ENCODE data around the gene CPED1.

CPED1 gene

GRCh38 chr7:121158665-121159064 is 170.2 kb downstream of the CPED1 start:
- no peaks in the 10 kb centered on the region for H3K9me3 ChIP-seq (replicated peaks in 1 of 2; ENCODE audit: control insufficient read depth in 2 of 2, insufficient read depth in 1 of 2, low read depth in 1 of 2, low read length in 2 of 2)

GRCh38 chr7:121159553-121159952 is 171.0 kb downstream of the CPED1 start:
- H3K4me1 ChIP-seq (ENCODE audit: control insufficient read depth in 2 of 2, insufficient read depth in 1 of 2, low read depth in 1 of 2, low read length in 2 of 2), result no peaks in the 10 kb centered on the region
- H2BK120ac ChIP-seq (ENCODE audit: low read depth, low read length), result no peak overlapping the region
- WGBS, 2 donors (ENCODE audit: extremely low coverage in 2 of 2, insufficient read length in 2 of 2, insufficient replicate concordance in 1 of 2), result no CpG with 5 or more reads among the region's 3 CpGs
- H4K91ac ChIP-seq (ENCODE audit: low read depth, low read length, poor library complexity), result no peak overlapping the region
- no peak overlapping the region for H4K8ac ChIP-seq (ENCODE audit: low read depth, low read length)
- no peak overlapping the region for H2BK15ac ChIP-seq (ENCODE audit: low read length)
- H3K79me1 ChIP-seq (ENCODE audit: low read depth, low read length), result no peaks in the 10 kb centered on the region
- no peak overlapping the region for H3K23ac ChIP-seq (ENCODE audit: low read depth, low read length, poor library complexity)
- no peak overlapping the region for H2AK5ac ChIP-seq (ENCODE audit: low read depth, low read length)
- no peak overlapping the region for H3K9ac ChIP-seq (ENCODE audit: low read depth, low read length, poor library complexity)
- H3K9me3 ChIP-seq (replicated peaks in 1 of 2; ENCODE audit: control insufficient read depth in 2 of 2, insufficient read depth in 1 of 2, low read depth in 1 of 2, low read length in 2 of 2), result no peaks in the 10 kb centered on the region
- H3K4ac ChIP-seq (ENCODE audit: low read length), result no peak overlapping the region
- H3K4me2 ChIP-seq (ENCODE audit: insufficient read depth, low read length, poor library complexity, severe bottlenecking), result no peak overlapping the region
- H3K14ac ChIP-seq (ENCODE audit: low read length), result no peak overlapping the region
- H2BK12ac ChIP-seq (ENCODE audit: low read length), result no peak overlapping the region
- no peak overlapping the region for H3K18ac ChIP-seq (ENCODE audit: low read length)
- H2BK5ac ChIP-seq (ENCODE audit: low read length), result no peak overlapping the region
- H3K4me3 ChIP-seq (ENCODE audit: low read length in 2 of 2), result no peak overlapping the region
- no peaks in the 10 kb centered on the region for H3K27me3 ChIP-seq (ENCODE audit: control insufficient read depth in 3 of 3, insufficient read depth in 3 of 3, low read depth in 1 of 3, low read length in 3 of 3)
- H3K36me3 ChIP-seq (replicated peaks in 1 of 2; ENCODE audit: control insufficient read depth in 2 of 2, insufficient read depth in 2 of 2, low read length in 2 of 2), result no peaks in the 10 kb centered on the region
- no peak overlapping the region for H2AFZ ChIP-seq (ENCODE audit: low read length)
- DNase-seq (ENCODE audit: low spot score), result no peak
- H3K27ac ChIP-seq (replicated peaks; ENCODE audit: low read length), result no peak overlapping the region

More at GRCh38 chr7:121158665-121159064, 170.2 kb downstream of the CPED1 start:
- whole genome bisulfite sequencing, 2 donors (ENCODE audit: extremely low coverage in 2 of 2, insufficient read length in 2 of 2, insufficient replicate concordance in 1 of 2), result no CpG with 5 or more reads among the region's 3 CpGs
- Histone ChIP-seq H2AK5ac (ENCODE audit: low read depth, low read length) (no peak overlapping the region), H2BK5ac (ENCODE audit: low read length) (no peak overlapping the region), H3K4ac (ENCODE audit: low read length) (no peak overlapping the region), H4K91ac (ENCODE audit: low read depth, low read length, poor library complexity) (no peak overlapping the region), H2BK120ac (ENCODE audit: low read depth, low read length) (no peak overlapping the region), H3K18ac (ENCODE audit: low read length) (no peak overlapping the region), H3K23ac (ENCODE audit: low read depth, low read length, poor library complexity) (no peak overlapping the region), H3K14ac (ENCODE audit: low read length) (no peak overlapping the region), H4K8ac (ENCODE audit: low read depth, low read length) (no peak overlapping the region), H3K27me3 (ENCODE audit: control insufficient read depth in 3 of 3, insufficient read depth in 3 of 3, low read depth in 1 of 3, low read length in 3 of 3) (no peaks in the 10 kb centered on the region), H3K27ac (replicated peaks; ENCODE audit: low read length) (no peak overlapping the region), H2AFZ (ENCODE audit: low read length) (no peak overlapping the region), H3K4me2 (ENCODE audit: insufficient read depth, low read length, poor library complexity, severe bottlenecking) (no peak overlapping the region), H3K9ac (ENCODE audit: low read depth, low read length, poor library complexity) (no peak overlapping the region), H2BK15ac (ENCODE audit: low read length) (no peak overlapping the region), H3K4me3 (ENCODE audit: low read length in 2 of 2) (no peak overlapping the region), H3K79me1 (ENCODE audit: low read depth, low read length) (no peaks in the 10 kb centered on the region), H3K36me3 (replicated peaks in 1 of 2; ENCODE audit: control insufficient read depth in 2 of 2, insufficient read depth in 2 of 2, low read length in 2 of 2) (no peaks in the 10 kb centered on the region), H3K4me1 (ENCODE audit: control insufficient read depth in 2 of 2, insufficient read depth in 1 of 2, low read depth in 1 of 2, low read length in 2 of 2) (no peaks in the 10 kb centered on the region), H2BK12ac (ENCODE audit: low read length) (no peak overlapping the region)
- no peak for DNase-seq (ENCODE audit: low spot score)

- Histone ChIP-seq H4K91ac (ENCODE audit: low read depth, low read length, poor library complexity) (no peak overlapping the region), H3K4me1 (ENCODE audit: control insufficient read depth in 2 of 2, insufficient read depth in 1 of 2, low read depth in 1 of 2, low read length in 2 of 2) (no peaks in the 10 kb centered on the region), H2BK15ac (ENCODE audit: low read length) (no peak overlapping the region), H3K79me1 (ENCODE audit: low read depth, low read length) (no peaks in the 10 kb centered on the region), H3K36me3 (replicated peaks in 1 of 2; ENCODE audit: control insufficient read depth in 2 of 2, insufficient read depth in 2 of 2, low read length in 2 of 2) (no peaks in the 10 kb centered on the region), H2BK5ac (ENCODE audit: low read length) (no peak overlapping the region), H3K27me3 (ENCODE audit: control insufficient read depth in 3 of 3, insufficient read depth in 3 of 3, low read depth in 1 of 3, low read length in 3 of 3) (no peaks in the 10 kb centered on the region), H4K8ac (ENCODE audit: low read depth, low read length) (no peak overlapping the region), H3K27ac (replicated peaks; ENCODE audit: low read length) (no peak overlapping the region), H3K14ac (ENCODE audit: low read length) (no peak overlapping the region), H3K23ac (ENCODE audit: low read depth, low read length, poor library complexity) (no peak overlapping the region), H3K4me2 (ENCODE audit: insufficient read depth, low read length, poor library complexity, severe bottlenecking) (no peak overlapping the region), H3K18ac (ENCODE audit: low read length) (no peak overlapping the region), H2BK12ac (ENCODE audit: low read length) (no peak overlapping the region), H2AK5ac (ENCODE audit: low read depth, low read length) (no peak overlapping the region), H3K4ac (ENCODE audit: low read length) (no peak overlapping the region), H3K4me3 (ENCODE audit: low read length in 2 of 2) (no peak overlapping the region), H2BK120ac (ENCODE audit: low read depth, low read length) (no peak overlapping the region), H2AFZ (ENCODE audit: low read length) (no peak overlapping the region), H3K9ac (ENCODE audit: low read depth, low read length, poor library complexity) (no peak overlapping the region), H3K9me3 (replicated peaks in 1 of 2; ENCODE audit: control insufficient read depth in 2 of 2, insufficient read depth in 1 of 2, low read depth in 1 of 2, low read length in 2 of 2) (no peaks in the 10 kb centered on the region)
- no CpG with 5 or more reads among the region's 4 CpGs for WGBS, 2 donors (ENCODE audit: extremely low coverage in 2 of 2, insufficient read length in 2 of 2, insufficient replicate concordance in 1 of 2)
- no peak for DNase-seq (ENCODE audit: low spot score)
Observed at GRCh38 chr7:121160150-121161008, 171.9 kb downstream of the CPED1 start.

GRCh38 chr7:121163699-121164098 is 175.2 kb downstream of the CPED1 start:
- no peak overlapping the region for H3K4ac ChIP-seq (ENCODE audit: low read length)
- H3K4me1 ChIP-seq (ENCODE audit: control insufficient read depth in 2 of 2, insufficient read depth in 1 of 2, low read depth in 1 of 2, low read length in 2 of 2), result no peaks in the 10 kb centered on the region
- H2AFZ ChIP-seq (ENCODE audit: low read length), result no peak overlapping the region
- DNase-seq (ENCODE audit: low spot score), result no peak
- no peak overlapping the region for H3K9ac ChIP-seq (ENCODE audit: low read depth, low read length, poor library complexity)
- no peaks in the 10 kb centered on the region for H3K9me3 ChIP-seq (replicated peaks in 1 of 2; ENCODE audit: control insufficient read depth in 2 of 2, insufficient read depth in 1 of 2, low read depth in 1 of 2, low read length in 2 of 2)
- no peaks in the 10 kb centered on the region for H3K79me1 ChIP-seq (ENCODE audit: low read depth, low read length)
- no peak overlapping the region for H3K4me3 ChIP-seq (ENCODE audit: low read length in 2 of 2)
- no peaks in the 10 kb centered on the region for H3K27me3 ChIP-seq (ENCODE audit: control insufficient read depth in 3 of 3, insufficient read depth in 3 of 3, low read depth in 1 of 3, low read length in 3 of 3)
- H3K4me2 ChIP-seq (ENCODE audit: insufficient read depth, low read length, poor library complexity, severe bottlenecking), result no peak overlapping the region
- no peak overlapping the region for H4K8ac ChIP-seq (ENCODE audit: low read depth, low read length)
- no peak overlapping the region for H2BK5ac ChIP-seq (ENCODE audit: low read length)
- no peak overlapping the region for H3K18ac ChIP-seq (ENCODE audit: low read length)
- H3K27ac ChIP-seq (replicated peaks; ENCODE audit: low read length), result no peak overlapping the region
- H2BK120ac ChIP-seq (ENCODE audit: low read depth, low read length), result no peak overlapping the region
- no peak overlapping the region for H3K14ac ChIP-seq (ENCODE audit: low read length)
- no peak overlapping the region for H2BK12ac ChIP-seq (ENCODE audit: low read length)
- no peak overlapping the region for H3K23ac ChIP-seq (ENCODE audit: low read depth, low read length, poor library complexity)
- no peaks in the 10 kb centered on the region for H3K36me3 ChIP-seq (replicated peaks in 1 of 2; ENCODE audit: control insufficient read depth in 2 of 2, insufficient read depth in 2 of 2, low read length in 2 of 2)
- no peak overlapping the region for H2AK5ac ChIP-seq (ENCODE audit: low read depth, low read length)
- no peak overlapping the region for H4K91ac ChIP-seq (ENCODE audit: low read depth, low read length, poor library complexity)
- H2BK15ac ChIP-seq (ENCODE audit: low read length), result no peak overlapping the region
